Calu3 (cell line): ENCODE measurements around the gene KBTBD12. TPM values are rescaled to one million over a fixed set of nuclear protein-coding genes. Genes with fewer than 3 reads are reported as not detected.

Source experiments
- BruUV-seq: library from RNA; stranded (reverse); fragments of 400-500 nt; replicated peaks from 2 replicates; lab custom pipeline; 2021; lab: Mats Ljungman, UMichigan
- CTCF ChIA-PET: fragments of 300-600 bp; sonication (Branson Sonifier 250); formaldehyde crosslinking; loops from one replicate; lab custom pipeline; 2022; ENCODE audit warnings: antibody characterized with exemption; lab: Charles Lee
- DNase-seq: peaks from one replicate; pipeline ENCODE4 v3.0.0; 2022
- H3K27ac Mint-ChIP-seq: one replicate; pipeline ENCODE4 v1.8.0; 2022; ENCODE audit warnings: mixed read lengths; ENCODE audit not compliant: unreplicated experiment
- H3K27me3 Mint-ChIP-seq: one replicate; pipeline ENCODE4 v1.8.0; 2022; ENCODE audit warnings: mixed read lengths; ENCODE audit not compliant: unreplicated experiment
- H3K36me3 Mint-ChIP-seq: one replicate; pipeline ENCODE4 v1.8.0; 2022; ENCODE audit warnings: mild to moderate bottlenecking, moderate library complexity, mixed read lengths; ENCODE audit not compliant: insufficient read depth, unreplicated experiment
- H3K4me1 Mint-ChIP-seq: one replicate; pipeline ENCODE4 v1.8.0; 2022; ENCODE audit warnings: mild to moderate bottlenecking, low read depth, mixed read lengths; ENCODE audit not compliant: unreplicated experiment
- H3K4me3 Mint-ChIP-seq: one replicate; pipeline ENCODE4 v1.8.0; 2022; ENCODE audit warnings: mild to moderate bottlenecking, low read depth, moderate library complexity, mixed read lengths; ENCODE audit not compliant: unreplicated experiment
- H3K9me3 Mint-ChIP-seq: one replicate; pipeline ENCODE4 v1.8.0; 2022; ENCODE audit warnings: low read depth, mixed read lengths; ENCODE audit not compliant: unreplicated experiment
- intact Hi-C: fragments of 100-400 bp; cut with micrococcal nuclease; formaldehyde crosslinking; loops from one replicate; pipeline ENCODE4 v1.10.0; 2022; ENCODE audit not compliant: unreplicated experiment
- total RNA-seq: library from RNA; stranded (reverse); gene quantifications from 2 replicates; pipeline ENCODE4 v1.2.3, GENCODE V29; 2022
- TF ChIP-seq, protein P1 (sequence below): fragments of 200-600 bp; IDR thresholded peaks from one replicate; pipeline ENCODE4 v1.8.0; 2022; ENCODE audit warnings: antibody characterized with exemption; ENCODE audit not compliant: unreplicated experiment

The KBTBD12 gene
- total RNA-seq, 1 experiment from 2014 or later, result 0.07 TPM

DNA sequence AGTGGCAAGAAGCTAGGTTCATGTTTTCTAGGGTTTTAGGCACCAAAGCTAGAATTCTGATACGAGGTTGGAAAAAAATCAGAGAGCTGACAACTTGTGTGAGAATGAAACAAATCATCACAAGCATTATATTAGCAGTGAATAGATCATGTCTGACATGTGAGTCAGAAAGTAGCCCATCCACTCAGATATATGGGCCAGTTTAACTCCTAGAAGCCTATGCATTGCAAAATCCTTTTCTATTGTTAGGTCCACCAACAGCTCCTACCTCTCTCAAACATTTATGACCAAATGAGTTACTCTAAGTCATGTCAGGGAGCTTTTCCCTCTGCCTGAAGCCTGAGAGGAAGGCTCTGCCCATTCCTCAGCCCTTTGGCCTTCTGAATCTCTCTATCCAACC, 44.0 kb downstream of the KBTBD12 start:
- TF ChIP-seq, protein P1, sequence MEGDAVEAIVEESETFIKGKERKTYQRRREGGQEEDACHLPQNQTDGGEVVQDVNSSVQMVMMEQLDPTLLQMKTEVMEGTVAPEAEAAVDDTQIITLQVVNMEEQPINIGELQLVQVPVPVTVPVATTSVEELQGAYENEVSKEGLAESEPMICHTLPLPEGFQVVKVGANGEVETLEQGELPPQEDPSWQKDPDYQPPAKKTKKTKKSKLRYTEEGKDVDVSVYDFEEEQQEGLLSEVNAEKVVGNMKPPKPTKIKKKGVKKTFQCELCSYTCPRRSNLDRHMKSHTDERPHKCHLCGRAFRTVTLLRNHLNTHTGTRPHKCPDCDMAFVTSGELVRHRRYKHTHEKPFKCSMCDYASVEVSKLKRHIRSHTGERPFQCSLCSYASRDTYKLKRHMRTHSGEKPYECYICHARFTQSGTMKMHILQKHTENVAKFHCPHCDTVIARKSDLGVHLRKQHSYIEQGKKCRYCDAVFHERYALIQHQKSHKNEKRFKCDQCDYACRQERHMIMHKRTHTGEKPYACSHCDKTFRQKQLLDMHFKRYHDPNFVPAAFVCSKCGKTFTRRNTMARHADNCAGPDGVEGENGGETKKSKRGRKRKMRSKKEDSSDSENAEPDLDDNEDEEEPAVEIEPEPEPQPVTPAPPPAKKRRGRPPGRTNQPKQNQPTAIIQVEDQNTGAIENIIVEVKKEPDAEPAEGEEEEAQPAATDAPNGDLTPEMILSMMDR, result no peak
- H3K4me1 Mint-ChIP-seq, result peaks cover 31% of the 10 kb centered on the region
- CTCF ChIA-PET, result interaction anchor here (0.8 to 3.2 kb wide), 10 partner anchors 127 to 384 kb away, joined by 3 to 30 read pairs (median 6); no protein-coding TSS in a partner anchor
- no peaks in the 10 kb centered on the region for H3K36me3 Mint-ChIP-seq
- H3K4me3 Mint-ChIP-seq, result no peak overlapping the region
- intact Hi-C loops, result no loop called here
- no peak overlapping the region for H3K27ac Mint-ChIP-seq
- DNase-seq, result no peak
- H3K9me3 Mint-ChIP-seq, result no peaks in the 10 kb centered on the region
- no peaks in the 10 kb centered on the region for H3K27me3 Mint-ChIP-seq
- no TSS peak for BruUV-seq

DNA sequence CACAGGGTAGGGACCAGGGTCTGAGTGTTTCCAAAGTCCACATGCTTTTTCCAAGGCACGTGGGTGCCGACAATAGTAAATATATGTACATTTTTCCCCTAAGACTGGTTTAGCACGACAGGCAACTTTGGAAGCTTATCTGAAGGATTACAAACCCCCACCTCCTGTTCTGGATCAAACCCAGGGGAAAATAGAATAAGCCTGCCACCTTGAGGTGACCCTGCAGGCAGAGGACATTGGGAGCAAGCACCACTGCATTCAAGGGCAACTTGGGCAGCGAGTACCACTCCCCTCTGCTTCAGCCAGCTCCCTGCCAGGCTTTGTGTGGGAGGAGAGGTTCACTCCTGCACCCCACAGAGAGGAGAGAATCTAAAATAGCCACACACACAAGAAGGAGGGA, 44.8 kb downstream of the KBTBD12 start:
- peaks cover 31% of the 10 kb centered on the region for H3K4me1 Mint-ChIP-seq
- H3K27me3 Mint-ChIP-seq, result no peaks in the 10 kb centered on the region
- CTCF ChIA-PET, result interaction anchor here (0.6 to 3.2 kb wide), 15 partner anchors 13 to 385 kb away, joined by 3 to 30 read pairs (median 5); no protein-coding TSS in a partner anchor
- no peaks in the 10 kb centered on the region for H3K9me3 Mint-ChIP-seq
- no peaks in the 10 kb centered on the region for H3K36me3 Mint-ChIP-seq
- no TSS peak for BruUV-seq
- intact Hi-C loops, result loop anchor here (2.0 to 5.0 kb wide), 2 partner anchors 168 to 269 kb away; no protein-coding TSS in a partner anchor
- DNase-seq, result peak; percentile 82
- H3K27ac Mint-ChIP-seq, result no peak overlapping the region
- TF ChIP-seq, protein P1, result peak; percentile 67
- H3K4me3 Mint-ChIP-seq, result no peak overlapping the region

DNA sequence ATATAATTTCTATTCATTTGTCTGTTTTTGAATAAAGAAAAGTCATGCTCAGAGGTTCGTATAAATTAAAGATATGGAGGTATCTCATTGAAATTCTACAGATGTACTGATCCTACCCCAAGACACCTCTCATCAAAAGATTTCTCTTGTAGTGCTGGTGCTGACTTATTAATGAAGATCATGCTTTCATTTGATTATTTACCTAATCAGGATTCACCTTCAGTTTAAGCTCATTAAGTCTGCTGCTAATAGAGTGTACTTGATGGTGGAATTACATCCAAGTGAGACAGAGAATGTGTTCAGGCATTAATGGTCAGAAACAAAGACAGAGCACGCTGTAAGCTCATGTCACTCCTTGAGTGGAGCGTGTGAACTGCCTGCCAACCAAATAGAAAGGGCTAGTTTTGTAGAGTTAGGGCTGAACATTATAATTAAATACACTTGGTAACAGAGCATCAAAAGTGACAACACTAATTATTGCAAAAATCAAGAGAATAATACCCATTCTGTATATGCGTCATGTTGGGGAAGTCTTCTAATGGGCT, 45.5 kb downstream of the KBTBD12 start:
- DNase-seq, result no peak
- CTCF ChIA-PET, result interaction anchor here (0.6 to 3.2 kb wide), 11 partner anchors 12 to 385 kb away, joined by 3 to 30 read pairs (median 7); no protein-coding TSS in a partner anchor
- TF ChIP-seq, protein P1, result no peak
- Mint-ChIP-seq H3K9me3 (no peaks in the 10 kb centered on the region), H3K4me1 (peaks cover 31% of the 10 kb centered on the region), H3K27me3 (peaks cover 4% of the 10 kb centered on the region), H3K4me3 (no peak overlapping the region), H3K36me3 (no peaks in the 10 kb centered on the region), H3K27ac (no peak overlapping the region)
- BruUV-seq, result no TSS peak
- intact Hi-C loops, result loop anchor here (2.0 to 5.0 kb wide), 2 partner anchors 168 to 270 kb away; no protein-coding TSS in a partner anchor

DNA sequence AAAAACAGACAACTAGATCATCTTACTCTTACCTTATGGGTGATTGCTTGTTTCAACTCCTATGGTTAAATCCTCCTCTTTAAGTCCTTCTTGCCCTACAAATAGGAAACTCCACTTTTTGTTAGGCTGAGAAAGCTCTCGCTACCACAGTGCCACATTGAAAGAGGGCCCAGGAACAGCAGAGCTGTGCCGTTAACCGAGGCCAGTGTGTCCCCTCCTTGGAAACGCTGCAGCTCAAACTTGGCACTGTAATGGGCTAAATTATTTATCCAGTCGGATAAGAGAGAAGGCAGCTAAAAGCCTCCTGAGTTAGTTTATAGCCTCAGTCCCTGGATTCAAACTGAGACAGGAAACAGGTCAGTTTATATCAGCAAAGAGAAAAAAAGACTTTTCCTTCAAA, 46.1 kb downstream of the KBTBD12 start:
- DNase-seq, result no peak
- peaks cover 31% of the 10 kb centered on the region for H3K4me1 Mint-ChIP-seq
- intact Hi-C loops, result loop anchor here (2.0 to 5.0 kb wide), 2 partner anchors 169 to 270 kb away; no protein-coding TSS in a partner anchor
- no peak overlapping the region for H3K4me3 Mint-ChIP-seq
- H3K36me3 Mint-ChIP-seq, result no peaks in the 10 kb centered on the region
- BruUV-seq, result no TSS peak
- no peaks in the 10 kb centered on the region for H3K9me3 Mint-ChIP-seq
- TF ChIP-seq, protein P1, result no peak
- no peak overlapping the region for H3K27ac Mint-ChIP-seq
- H3K27me3 Mint-ChIP-seq, result peaks cover 10% of the 10 kb centered on the region
- CTCF ChIA-PET, result interaction anchor here (1.0 to 3.2 kb wide), 6 partner anchors 170 to 386 kb away, joined by 3 to 30 read pairs (median 5); no protein-coding TSS in a partner anchor
